Peyer's patch (tissue), 4 donors: Measurements from ENCODE around the gene RBM20.

ENCODE experiments used
- POLR2A ChIP-seq, 2 donors: fragments of 450-650 bp; IDR thresholded peaks; one replicate each; pipeline ENCODE4 v1.5.1; 2017; ENCODE audit warnings: antibody characterized with exemption in 2 of 2, mild to moderate bottlenecking in 2 of 2, moderate library complexity in 2 of 2
- TF ChIP-seq, protein P1 (sequence below), 6 experiments: fragments of 450-650 bp in 4 of 6; fragments of 200-600 bp in 2 of 6; sonication (generic) in 1 of 6; IDR thresholded peaks; one replicate each; pipeline ENCODE4 v1.5.1; 2017 to 2019; ENCODE audit warnings: antibody characterized with exemption in 6 of 6, mild to moderate bottlenecking in 3 of 6, moderate library complexity in 1 of 6

DNA sequence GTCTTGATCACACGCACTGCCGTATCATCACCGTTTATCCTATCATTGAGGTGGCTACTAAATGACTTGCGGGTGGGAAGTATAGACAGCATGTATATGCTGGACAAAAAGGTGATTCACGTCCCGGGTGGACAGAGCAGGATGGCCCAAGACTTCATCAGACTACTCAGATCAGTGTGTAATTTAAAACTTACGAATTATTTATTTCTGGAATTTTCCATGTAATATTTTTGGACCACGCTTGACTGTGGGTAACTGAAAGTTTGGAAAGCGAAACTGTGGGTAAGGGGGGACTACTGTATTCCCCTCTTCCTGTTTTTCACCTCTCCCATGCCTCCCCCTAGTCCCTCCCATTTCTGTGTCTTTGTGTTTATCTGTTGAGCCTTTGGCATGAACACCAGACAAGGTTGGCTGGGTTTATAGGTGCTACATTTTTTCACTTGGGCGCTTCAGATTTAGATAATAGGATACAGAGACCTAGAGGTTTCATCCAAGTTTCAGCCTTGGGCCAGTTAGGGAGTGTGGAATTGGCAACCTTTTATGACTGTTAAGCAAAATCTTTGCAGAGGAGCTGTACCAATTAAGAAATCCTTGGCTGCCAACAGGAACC lies 55.8 kb downstream of the RBM20 start:
- TF ChIP-seq, protein P1, sequence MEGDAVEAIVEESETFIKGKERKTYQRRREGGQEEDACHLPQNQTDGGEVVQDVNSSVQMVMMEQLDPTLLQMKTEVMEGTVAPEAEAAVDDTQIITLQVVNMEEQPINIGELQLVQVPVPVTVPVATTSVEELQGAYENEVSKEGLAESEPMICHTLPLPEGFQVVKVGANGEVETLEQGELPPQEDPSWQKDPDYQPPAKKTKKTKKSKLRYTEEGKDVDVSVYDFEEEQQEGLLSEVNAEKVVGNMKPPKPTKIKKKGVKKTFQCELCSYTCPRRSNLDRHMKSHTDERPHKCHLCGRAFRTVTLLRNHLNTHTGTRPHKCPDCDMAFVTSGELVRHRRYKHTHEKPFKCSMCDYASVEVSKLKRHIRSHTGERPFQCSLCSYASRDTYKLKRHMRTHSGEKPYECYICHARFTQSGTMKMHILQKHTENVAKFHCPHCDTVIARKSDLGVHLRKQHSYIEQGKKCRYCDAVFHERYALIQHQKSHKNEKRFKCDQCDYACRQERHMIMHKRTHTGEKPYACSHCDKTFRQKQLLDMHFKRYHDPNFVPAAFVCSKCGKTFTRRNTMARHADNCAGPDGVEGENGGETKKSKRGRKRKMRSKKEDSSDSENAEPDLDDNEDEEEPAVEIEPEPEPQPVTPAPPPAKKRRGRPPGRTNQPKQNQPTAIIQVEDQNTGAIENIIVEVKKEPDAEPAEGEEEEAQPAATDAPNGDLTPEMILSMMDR (IDR thresholded peaks at IDR 0.05) = no peak
- no peak for TF ChIP-seq POLR2A (IDR thresholded peaks at IDR 0.05)
